K562 (cell line): Measurements from ENCODE around the gene MBOAT2. TPM values are rescaled to one million over a fixed set of nuclear protein-coding genes. Genes with fewer than 3 reads are reported as not detected.

Experiments used
- BHLHE40 ChIP-seq: IDR thresholded peaks from 2 replicates; pipeline ENCODE4 v1.6.1; 2011; ENCODE audit warnings: low read length, improper control_type of control experiment
- polyA plus RNA-seq, 8 experiments: library from polyadenylated mRNA; depleted of rRNA in 4 of 8; stranded (reverse) in 5 of 8; unstranded in 3 of 8; fragments of >200 nt; fragmentation: Nextera tagmentation in 2 of 8; fragmentation: Illumina TruSeq in 1 of 8; extraction: Ambion mirVana in 2 of 8; extraction: Trizol in 1 of 8; gene quantifications; 2 replicates each; pipeline versions ENCODE4 v1.2.1 to v1.2.3, GENCODE V29; 2011 to 2014; ENCODE audit warnings: inconsistent platforms in 1 of 8, missing spikeins in 1 of 8
- total RNA-seq, 7 experiments: library from RNA; depleted of rRNA in 6 of 7; stranded (reverse); fragments of >200 nt in 6 of 7; fragmentation: Illumina TruSeq in 2 of 7; extraction: Trizol in 2 of 7; gene quantifications; 2 replicates each; pipeline versions ENCODE4 v1.2.1 to v1.2.3, GENCODE V29; 2011 to 2021; ENCODE audit warnings: low replicate concordance in 1 of 7
- TF ChIP-seq, protein P1 (sequence below): fragments of 450-650 bp; IDR thresholded peaks from 2 replicates; pipeline ENCODE4 v1.6.1; 2016; ENCODE audit warnings: mild to moderate bottlenecking, moderate library complexity
- TF ChIP-seq, protein P2 (sequence below): fragments of 450-650 bp; IDR thresholded peaks from 2 replicates; pipeline ENCODE4 v1.6.1; 2017; ENCODE audit warnings: mild to moderate bottlenecking, moderate library complexity

MBOAT2 gene
- total and polyA plus RNA-seq, 9 of the 15 experiments (the other 6 are each of a cell fraction or from before 2014, with no cell fraction given) = 8.4 to 122 (median 27.6) TPM

DNA sequence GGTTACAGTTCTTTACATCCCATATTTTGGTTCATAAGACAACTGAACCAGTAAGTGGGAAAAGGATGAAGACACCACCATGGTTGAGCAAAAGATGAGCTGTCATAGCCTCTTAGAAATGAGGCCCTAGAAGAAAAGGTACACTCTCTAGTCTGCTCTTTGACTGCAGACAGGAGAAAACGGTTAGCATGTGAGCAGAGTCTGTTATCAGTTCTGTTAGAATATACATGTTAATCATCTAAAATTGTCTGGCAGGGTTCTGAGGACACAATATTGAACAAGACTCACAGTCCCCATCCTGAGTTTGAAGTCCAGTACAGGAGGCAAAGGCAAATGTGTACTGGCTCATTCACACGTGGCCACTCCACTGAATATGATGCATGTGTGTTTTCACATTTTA is 78.1 kb downstream of the MBOAT2 start (continued):
- TF ChIP-seq, protein P1, sequence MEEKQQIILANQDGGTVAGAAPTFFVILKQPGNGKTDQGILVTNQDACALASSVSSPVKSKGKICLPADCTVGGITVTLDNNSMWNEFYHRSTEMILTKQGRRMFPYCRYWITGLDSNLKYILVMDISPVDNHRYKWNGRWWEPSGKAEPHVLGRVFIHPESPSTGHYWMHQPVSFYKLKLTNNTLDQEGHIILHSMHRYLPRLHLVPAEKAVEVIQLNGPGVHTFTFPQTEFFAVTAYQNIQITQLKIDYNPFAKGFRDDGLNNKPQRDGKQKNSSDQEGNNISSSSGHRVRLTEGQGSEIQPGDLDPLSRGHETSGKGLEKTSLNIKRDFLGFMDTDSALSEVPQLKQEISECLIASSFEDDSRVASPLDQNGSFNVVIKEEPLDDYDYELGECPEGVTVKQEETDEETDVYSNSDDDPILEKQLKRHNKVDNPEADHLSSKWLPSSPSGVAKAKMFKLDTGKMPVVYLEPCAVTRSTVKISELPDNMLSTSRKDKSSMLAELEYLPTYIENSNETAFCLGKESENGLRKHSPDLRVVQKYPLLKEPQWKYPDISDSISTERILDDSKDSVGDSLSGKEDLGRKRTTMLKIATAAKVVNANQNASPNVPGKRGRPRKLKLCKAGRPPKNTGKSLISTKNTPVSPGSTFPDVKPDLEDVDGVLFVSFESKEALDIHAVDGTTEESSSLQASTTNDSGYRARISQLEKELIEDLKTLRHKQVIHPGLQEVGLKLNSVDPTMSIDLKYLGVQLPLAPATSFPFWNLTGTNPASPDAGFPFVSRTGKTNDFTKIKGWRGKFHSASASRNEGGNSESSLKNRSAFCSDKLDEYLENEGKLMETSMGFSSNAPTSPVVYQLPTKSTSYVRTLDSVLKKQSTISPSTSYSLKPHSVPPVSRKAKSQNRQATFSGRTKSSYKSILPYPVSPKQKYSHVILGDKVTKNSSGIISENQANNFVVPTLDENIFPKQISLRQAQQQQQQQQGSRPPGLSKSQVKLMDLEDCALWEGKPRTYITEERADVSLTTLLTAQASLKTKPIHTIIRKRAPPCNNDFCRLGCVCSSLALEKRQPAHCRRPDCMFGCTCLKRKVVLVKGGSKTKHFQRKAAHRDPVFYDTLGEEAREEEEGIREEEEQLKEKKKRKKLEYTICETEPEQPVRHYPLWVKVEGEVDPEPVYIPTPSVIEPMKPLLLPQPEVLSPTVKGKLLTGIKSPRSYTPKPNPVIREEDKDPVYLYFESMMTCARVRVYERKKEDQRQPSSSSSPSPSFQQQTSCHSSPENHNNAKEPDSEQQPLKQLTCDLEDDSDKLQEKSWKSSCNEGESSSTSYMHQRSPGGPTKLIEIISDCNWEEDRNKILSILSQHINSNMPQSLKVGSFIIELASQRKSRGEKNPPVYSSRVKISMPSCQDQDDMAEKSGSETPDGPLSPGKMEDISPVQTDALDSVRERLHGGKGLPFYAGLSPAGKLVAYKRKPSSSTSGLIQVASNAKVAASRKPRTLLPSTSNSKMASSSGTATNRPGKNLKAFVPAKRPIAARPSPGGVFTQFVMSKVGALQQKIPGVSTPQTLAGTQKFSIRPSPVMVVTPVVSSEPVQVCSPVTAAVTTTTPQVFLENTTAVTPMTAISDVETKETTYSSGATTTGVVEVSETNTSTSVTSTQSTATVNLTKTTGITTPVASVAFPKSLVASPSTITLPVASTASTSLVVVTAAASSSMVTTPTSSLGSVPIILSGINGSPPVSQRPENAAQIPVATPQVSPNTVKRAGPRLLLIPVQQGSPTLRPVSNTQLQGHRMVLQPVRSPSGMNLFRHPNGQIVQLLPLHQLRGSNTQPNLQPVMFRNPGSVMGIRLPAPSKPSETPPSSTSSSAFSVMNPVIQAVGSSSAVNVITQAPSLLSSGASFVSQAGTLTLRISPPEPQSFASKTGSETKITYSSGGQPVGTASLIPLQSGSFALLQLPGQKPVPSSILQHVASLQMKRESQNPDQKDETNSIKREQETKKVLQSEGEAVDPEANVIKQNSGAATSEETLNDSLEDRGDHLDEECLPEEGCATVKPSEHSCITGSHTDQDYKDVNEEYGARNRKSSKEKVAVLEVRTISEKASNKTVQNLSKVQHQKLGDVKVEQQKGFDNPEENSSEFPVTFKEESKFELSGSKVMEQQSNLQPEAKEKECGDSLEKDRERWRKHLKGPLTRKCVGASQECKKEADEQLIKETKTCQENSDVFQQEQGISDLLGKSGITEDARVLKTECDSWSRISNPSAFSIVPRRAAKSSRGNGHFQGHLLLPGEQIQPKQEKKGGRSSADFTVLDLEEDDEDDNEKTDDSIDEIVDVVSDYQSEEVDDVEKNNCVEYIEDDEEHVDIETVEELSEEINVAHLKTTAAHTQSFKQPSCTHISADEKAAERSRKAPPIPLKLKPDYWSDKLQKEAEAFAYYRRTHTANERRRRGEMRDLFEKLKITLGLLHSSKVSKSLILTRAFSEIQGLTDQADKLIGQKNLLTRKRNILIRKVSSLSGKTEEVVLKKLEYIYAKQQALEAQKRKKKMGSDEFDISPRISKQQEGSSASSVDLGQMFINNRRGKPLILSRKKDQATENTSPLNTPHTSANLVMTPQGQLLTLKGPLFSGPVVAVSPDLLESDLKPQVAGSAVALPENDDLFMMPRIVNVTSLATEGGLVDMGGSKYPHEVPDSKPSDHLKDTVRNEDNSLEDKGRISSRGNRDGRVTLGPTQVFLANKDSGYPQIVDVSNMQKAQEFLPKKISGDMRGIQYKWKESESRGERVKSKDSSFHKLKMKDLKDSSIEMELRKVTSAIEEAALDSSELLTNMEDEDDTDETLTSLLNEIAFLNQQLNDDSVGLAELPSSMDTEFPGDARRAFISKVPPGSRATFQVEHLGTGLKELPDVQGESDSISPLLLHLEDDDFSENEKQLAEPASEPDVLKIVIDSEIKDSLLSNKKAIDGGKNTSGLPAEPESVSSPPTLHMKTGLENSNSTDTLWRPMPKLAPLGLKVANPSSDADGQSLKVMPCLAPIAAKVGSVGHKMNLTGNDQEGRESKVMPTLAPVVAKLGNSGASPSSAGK = peak; percentile 51; the same call in 1 of the 2 replicates
- TF ChIP-seq, protein P2, sequence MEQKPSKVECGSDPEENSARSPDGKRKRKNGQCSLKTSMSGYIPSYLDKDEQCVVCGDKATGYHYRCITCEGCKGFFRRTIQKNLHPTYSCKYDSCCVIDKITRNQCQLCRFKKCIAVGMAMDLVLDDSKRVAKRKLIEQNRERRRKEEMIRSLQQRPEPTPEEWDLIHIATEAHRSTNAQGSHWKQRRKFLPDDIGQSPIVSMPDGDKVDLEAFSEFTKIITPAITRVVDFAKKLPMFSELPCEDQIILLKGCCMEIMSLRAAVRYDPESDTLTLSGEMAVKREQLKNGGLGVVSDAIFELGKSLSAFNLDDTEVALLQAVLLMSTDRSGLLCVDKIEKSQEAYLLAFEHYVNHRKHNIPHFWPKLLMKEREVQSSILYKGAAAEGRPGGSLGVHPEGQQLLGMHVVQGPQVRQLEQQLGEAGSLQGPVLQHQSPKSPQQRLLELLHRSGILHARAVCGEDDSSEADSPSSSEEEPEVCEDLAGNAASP = no peak
- TF ChIP-seq BHLHE40 = peak; percentile 22; the same call in 1 of the 2 replicates
- TF ChIP-seq, all 486 proteins: peak for 3
